Skin epidermis (tissue), 12 donors: Measurements from ENCODE around the gene BABAM2.
"Not testable (repeated sequence)": the region's sequence is repeated elsewhere in the genome, so short reads cannot be mapped to it uniquely, and the experiment has no call there.

Source experiments
- H3K27ac ChIP-seq, 21 experiments: fragments of 200-600 bp; sonication (generic) in 11 of 21; one replicate each; pipeline ENCODE4 v1.5.0; 2020; ENCODE audit warnings: mild to moderate bottlenecking in 3 of 21, inconsistent platforms in 2 of 21, moderate library complexity in 2 of 21
- H3K4me3 ChIP-seq, 7 experiments: fragments of 200-600 bp; sonication (generic) in 2 of 7; one replicate each; pipeline ENCODE4 v1.5.0; 2020; ENCODE audit warnings: inconsistent platforms in 2 of 7, mild to moderate bottlenecking in 2 of 7, moderate library complexity in 1 of 7

BABAM2 gene

DNA sequence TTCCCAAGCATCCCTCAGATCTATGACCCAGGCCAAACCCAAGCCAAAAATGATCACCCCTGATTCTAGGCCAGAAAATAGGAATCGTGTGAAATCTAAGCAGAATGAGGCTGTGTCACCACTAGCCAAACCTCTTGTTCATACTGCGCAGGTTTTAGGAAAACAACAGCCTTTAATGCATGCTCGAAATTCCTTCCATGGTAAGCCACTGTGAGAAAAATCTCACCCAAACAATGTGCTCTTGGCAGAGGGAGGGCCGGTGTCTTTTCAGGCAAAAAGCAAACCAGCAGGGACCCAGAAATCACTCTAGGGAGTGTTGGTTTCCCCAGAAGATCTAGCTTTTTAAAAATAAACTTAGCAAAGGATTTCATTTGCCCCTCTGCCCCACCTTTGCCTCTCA is 430.9 kb downstream of the BABAM2 start:
- no peak overlapping the region for H3K4me3 ChIP-seq

DNA sequence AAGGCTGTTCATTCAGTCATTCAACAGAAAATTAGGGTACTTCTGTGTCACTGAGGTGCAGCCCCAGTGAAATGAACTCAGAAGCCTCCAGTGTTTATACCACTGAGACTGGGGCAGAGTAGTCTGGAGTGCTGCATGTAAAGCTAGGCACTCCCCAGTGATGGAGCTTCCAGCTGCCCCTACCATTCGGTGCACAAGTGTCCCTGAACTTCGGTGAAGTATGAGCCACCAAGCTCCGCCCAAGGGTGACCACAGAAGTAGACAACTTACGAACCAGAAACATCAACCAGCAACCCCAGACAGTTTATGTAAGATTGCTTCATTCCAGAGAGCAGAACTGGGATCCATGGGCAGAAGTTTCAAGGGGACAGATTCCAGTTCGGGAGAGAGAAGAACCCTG is 431.5 kb downstream of the BABAM2 start:
- Histone ChIP-seq H3K4me3 (no peak overlapping the region), H3K27ac (peak overlapping the region in 2 of 21 experiments; percentile 27 to 33)

More for the DNA sequence above, 430.9 kb downstream of the BABAM2 start:
- peak overlapping the region in 4 of 21 experiments; percentile 10 to 33 (median 28) for H3K27ac ChIP-seq

DNA sequence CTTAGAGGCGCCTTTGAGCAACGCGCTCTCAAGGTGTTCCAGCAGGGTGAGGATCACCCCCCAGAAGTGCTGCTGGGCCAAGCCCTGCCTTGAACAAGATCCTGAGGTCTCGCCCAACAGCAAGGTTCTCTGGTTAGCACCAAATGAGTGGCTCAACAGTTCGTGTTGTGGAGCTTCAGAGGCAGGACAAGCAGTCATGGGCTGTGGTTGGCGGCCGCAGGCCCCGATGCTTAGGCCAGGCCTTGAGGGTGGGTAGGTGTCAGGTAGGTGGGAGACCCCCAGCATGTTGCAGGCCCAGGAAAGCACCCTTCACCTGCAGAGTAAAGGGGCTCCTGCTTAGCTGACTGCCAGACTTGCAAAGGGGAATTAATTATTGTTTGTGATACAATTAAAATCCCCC is 431.9 kb downstream of the BABAM2 start:
- H3K27ac ChIP-seq: peak overlapping the region in 2 of 21 experiments; percentile 27 to 33
- no peak overlapping the region for H3K4me3 ChIP-seq

DNA sequence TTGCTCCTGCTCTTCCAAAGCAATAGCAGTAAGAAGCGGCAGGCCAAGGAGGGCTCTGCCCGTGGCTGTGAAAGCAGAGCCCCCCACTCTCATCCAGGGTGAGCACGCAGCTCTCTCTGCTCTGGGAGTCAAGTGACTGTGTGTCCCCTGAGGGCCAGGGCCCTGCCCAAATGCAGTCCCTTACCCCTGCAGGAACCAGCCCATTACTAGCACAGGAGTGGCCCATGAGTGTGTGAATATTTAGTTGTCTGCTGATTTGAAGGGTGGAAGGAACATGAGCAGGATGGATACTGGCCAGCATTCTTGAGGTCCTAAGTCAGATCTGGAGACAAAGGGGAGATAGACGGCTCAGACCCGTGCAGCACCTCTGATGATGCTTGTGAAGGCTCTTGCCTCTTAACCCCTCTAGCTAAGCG is 432.5 kb downstream of the BABAM2 start:
- H3K27ac ChIP-seq: peak overlapping the region in 1 of 21 experiments; percentile 4
- H3K4me3 ChIP-seq: no peak overlapping the region

DNA sequence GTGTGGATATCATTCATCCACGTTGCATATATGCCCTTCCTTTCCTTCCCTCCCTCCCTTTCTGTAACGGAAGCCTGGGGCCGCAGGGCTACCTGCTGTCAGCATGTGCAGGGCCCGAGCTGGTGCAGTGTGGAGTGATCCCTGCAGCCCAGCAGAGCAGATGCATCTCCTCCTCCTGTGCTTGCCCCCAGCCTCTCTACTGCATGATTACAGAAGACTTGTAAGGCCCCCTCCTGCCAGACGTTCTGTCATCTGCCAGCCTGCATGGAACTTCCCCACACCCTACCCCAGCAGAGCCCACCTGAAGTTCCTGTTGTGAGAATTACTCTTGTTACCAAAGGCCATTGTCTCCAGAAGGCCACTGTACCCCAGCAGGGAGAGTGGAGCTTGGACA is 434.6 kb downstream of the BABAM2 start:
- Histone ChIP-seq H3K27ac (peak overlapping the region in 5 of 21 experiments; percentile 48 to 76 (median 61)), H3K4me3 (no peak overlapping the region)

DNA sequence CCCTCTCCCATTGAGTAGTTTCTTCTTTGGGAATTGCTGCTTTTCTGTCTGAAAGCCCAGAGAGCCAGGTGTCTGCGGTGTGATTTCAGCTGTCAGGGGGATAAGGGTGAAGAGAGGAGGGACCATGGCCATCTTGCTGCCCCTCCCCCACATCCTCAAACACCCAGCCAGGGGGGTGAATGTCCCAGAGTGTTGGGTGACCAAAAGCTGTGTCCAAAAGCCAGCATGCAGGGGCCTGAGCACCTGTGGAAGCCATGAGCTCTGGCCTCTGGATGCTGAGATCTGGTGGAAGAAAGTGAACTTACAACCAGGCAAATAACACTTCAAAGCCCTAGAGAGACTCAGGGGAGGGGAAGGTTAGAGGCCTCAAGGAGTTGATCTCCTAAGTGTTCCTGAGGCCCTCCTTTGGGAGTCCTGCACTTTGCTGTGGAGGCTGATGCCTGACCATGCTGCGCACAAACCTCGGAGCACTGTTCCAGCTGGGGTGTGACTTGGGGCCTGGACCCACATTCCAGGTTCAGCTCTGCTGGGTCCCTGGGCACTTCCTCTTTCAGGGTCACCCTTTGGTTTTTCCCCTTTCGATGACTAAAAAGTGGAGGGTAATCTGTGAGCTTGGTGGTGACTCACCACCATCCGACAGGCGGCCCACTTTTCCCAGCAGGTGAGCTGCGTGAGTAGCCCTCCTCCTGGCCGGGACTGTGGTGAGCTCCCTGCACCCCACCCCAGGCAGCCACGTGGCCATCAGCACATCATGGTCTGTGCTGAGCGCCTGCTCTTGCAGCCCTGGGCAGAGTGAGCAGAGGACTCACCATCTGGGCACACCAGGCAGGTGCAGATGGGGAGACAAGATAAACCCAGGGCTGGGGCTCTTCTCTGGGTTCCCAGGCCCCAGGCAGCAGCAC is 435.3 kb downstream of the BABAM2 start:
- Histone ChIP-seq H3K27ac (peak overlapping the region in 16 of 21 experiments; percentile 10 to 76 (median 62)), H3K4me3 (no peak overlapping the region)

DNA sequence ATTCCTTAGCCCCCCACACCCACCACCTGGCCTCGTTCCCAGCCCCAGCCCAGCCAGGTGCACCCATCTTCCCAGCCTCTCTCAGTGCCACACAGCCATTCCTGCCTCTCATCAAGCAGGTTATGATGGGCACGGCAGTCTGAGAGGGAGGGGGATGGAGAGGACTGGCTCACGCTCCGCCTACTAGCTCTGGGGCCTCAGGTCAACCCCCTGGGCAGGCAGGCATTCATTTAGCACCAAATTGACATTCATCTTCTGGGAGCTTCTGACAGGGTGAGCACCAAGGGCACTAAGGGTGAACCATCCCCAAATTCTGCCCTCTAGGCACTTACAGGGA is 435.9 kb downstream of the BABAM2 start:
- no peak overlapping the region for H3K4me3 ChIP-seq
- peak overlapping the region in 16 of 21 experiments; percentile 10 to 76 (median 64) for H3K27ac ChIP-seq

DNA sequence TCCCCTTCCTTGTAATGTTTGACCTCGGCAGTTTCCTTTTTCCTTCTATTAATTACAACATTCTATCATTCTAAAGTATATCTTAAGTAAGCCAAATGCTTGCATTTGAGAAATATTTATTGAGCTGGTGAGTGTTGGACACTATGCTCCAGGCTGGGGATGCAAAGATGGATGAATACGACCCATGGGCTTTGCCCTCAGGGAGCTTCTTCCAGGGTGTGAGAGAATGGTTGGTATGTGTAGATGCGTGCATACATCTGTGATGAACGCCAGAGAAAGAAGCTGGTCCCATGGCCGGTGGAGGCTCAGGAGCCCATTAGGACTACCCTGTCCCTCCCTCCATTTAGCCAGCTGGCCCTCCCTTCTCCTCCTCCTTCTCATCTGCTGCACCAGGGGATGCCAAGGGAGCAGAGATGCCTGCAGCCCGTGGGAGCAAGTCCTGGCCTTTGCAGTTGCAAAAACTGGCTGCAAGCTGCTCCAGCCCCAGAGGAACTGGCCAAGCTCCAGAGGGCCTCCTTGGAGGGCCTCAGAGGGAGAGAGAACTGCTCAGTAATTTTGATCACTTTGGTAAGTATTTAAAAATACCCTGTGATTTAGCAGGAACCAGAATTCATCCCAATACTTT is 436.5 kb downstream of the BABAM2 start:
- Histone ChIP-seq H3K27ac (peak overlapping the region in 18 of 21 experiments; percentile 20 to 82 (median 62)), H3K4me3 (no peak overlapping the region)

DNA sequence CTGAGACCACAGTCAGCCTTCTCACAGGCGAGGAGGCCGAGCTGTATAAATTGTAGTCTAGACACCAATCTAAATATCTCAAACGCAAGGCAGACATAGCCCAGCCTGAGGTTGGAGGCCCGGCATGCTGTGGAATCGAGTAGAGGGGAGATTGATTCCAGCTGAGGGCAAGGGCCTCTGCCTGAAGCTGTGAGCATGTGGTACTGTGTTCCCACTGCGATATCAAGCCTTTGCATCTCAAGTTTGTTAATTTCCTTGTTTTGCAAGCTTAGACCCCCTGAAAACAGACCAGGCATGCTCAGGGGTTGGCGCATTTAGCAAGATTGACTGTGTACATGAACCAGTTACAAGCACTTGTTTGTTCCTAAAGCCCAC is 437.0 kb downstream of the BABAM2 start:
- H3K27ac ChIP-seq: peak overlapping the region in 19 of 21 experiments; percentile 20 to 82 (median 61)

DNA sequence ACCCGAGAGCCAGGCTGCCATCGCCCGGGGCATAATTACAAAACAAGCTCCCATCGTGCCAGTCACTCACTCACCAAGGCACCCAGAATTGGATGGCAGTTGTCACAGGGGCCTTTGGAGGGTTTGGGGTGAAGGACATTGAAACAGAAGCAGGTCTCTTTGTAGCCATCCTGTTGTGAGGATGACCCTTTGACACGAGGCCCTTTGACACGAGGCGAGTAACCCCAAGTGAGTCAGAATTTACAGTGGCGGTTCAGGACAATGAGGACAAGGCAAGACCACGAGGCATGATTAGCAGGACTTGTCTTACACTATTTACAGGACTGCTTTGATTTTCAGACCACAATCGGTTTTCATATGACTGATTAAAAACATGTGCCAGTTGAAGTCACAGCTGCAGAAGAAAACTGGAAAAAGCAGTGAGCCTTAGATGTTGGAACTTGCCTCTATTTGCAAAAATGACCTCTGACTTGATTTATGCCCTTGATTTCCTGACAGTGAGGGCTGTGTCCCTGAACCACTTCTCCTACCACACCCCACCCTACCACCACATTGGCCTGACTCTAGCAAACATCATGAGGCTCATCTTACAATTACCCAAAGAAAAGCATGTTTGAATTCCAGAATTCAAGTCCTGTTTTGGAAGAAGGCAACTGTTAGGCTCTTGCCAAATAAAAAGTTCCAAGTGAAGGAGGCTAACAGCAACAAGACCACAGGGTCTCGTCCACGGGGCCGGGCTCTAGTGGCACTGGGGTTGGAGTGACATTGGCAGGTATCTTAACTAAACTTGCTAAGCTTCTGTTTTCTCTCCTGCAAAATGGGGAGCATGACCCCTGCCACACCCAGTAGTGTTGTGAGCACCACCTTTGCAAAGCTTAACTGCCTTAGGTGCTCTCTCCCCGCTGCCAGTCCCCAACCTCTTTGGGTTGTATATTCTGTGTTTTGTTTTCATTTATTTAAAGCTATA is 437.7 kb downstream of the BABAM2 start:
- Histone ChIP-seq H3K4me3 (no peak overlapping the region), H3K27ac (peak overlapping the region in 19 of 21 experiments; percentile 20 to 82 (median 61))

More for the DNA sequence above, 437.0 kb downstream of the BABAM2 start:
- no peak overlapping the region for H3K4me3 ChIP-seq

DNA sequence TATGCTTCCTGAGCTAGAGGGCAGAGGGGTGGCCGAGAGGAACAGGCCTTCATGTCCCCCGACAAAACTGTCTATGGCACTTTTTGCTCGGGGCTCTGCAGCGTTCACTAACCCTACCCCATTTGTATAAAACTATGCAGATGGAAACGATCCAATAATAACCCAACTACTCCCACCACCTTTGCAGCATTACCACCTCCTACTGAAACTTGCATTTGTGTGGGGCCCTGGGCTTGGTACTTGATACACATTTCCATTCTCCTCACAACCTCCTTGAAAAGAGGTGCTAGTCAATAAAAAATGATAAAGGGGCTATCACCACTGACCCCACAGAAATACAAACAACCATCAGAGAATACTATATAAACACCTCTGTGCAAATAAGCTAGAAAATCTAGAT is 438.7 kb downstream of the BABAM2 start:
- peak overlapping the region in 12 of 21 experiments; percentile 10 to 74 (median 52) for H3K27ac ChIP-seq
- H3K4me3 ChIP-seq: no peak overlapping the region

DNA sequence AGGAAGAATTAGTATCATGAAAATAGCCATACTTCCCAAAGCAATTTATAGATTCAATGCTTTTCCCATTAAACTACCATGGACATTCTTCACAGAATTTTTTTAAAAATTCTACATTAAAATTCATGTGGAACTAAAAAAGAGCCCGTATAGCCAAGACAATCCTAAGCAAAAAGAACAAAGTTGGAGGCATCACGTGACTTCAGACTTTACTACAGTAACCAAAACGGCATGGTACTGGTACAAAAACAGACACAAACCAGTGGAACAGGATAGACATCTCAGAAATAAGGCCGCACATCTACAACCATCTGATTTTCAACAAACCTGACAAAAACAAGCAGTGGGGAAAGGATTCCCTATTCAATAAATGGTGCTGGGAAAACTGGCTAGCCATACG is 440.2 kb downstream of the BABAM2 start:
- not testable (repeated sequence) for H3K27ac ChIP-seq, H3K4me3 ChIP-seq

DNA sequence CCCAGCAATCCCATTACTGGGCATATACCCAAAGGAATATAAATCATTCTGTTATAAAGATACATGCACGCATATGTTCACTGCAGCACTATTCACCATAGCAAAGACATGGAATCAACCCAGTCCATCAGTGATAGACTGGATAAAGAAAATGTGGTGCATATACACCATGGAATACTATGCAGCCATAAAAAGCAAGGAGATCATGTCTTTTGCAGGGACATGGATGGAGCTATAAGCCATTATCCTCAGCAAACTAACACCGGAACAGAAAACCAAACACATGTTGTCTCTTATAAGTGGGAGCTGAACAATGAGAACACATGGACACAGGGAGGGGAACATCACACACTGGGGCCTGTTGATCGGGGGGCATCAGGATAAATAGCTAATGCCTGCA is 441.3 kb downstream of the BABAM2 start:
- not testable (repeated sequence) for H3K27ac ChIP-seq, H3K4me3 ChIP-seq

DNA sequence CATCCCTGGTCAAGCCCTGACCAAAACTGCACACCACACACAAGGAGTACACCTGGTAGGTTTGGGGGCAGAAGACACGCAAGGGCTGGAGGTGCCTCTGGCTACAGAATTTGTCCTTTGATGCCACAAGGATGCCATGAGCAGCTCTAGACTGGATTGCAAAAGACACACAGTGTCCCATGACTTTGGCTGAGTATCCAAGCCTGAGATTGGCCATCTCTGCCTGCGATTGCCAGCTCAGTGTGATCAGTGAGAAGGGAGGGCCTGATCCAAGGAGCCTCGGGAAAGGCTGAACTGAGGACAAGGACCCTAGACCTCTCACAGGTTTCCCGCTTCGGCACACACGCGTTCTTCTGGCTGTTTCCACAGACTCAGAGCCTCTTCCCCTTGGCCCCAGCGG is 442.2 kb downstream of the BABAM2 start:
- Histone ChIP-seq H3K4me3 (no peak overlapping the region), H3K27ac (peak overlapping the region in 3 of 21 experiments; percentile 1 to 42 (median 32))

DNA sequence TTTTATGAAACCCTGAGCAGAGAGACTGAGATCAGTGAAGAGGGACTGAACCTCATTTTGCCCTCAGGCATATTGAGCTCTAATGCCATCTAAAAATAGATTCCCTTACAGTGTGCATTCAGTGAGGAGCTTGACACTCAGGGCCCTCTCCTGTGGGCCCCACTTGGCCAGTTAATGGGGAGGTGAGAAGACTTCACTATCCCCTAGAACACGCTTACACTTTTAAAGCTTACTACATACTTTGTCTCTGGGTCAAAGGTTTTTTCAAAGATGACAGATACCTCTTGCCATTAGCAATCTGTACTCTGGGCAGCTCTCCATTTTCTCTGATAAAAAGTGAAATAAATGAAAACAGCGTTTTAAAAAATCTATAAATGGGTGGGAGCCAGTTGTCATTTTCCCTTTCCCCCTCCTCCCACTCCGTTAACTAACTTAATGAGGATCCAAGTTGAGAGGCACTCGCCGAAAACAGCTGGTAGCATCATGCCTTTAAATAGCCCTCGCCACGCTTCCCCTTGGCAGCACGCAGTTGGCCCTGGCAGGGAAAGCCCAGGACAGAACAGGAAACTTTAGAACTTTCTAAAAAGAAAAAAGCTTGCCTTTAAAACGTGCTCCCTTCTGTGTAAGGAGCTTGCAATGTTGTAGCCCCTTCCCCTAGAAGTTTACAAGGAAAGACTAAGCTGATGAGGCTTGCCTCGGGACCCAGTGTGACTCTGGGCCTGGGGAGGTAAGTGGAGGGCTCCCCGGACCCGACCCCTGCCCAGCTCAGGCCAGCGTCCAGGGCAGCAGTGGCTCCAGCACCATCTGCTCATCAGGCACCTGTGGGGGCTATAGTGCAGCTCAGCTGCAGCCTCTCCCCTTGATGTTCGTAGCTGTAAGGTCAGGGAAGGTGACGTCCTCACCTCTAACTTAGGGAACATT is 443.3 kb downstream of the BABAM2 start:
- Histone ChIP-seq H3K27ac (peak overlapping the region in 10 of 21 experiments; percentile 1 to 65 (median 34)), H3K4me3 (no peak overlapping the region)

DNA sequence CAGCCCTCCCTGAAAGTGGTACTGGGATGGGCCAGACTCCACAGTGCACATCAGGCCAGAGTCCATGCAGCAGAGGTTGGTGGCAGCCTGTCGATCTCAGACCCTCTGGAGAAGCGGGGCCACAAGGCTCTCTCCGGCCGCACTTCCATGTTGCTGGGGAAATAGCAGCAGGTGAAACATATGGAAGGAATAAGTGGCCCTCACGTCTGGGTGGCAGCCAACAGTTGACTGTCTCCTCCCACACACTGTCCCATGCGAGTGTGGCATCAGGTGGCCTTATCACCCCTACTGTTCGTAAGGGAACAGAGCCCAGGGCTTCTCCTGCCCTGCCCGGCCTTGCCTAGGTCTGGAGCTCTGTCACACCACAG is 444.0 kb downstream of the BABAM2 start:
- H3K27ac ChIP-seq: no peak overlapping the region
- no peak overlapping the region for H3K4me3 ChIP-seq

DNA sequence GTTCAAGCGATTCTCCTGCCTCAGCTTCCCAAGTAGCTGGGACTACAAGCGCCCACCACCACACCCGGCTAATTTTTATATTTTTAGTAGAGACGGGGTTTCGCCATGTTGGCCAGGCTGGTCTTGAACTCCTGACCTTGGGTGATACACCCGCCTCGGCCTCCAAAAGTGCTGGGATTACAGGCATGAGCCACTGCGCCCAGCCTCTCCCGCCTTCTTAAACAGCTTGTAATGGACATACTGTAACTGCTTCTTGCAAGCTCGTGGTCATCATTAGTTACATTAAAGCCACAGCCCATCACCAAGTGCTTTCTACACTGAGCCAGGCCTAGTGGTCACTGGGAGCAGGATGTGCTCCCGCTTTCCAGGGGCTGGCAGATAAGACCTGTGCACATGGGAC is 444.7 kb downstream of the BABAM2 start:
- H3K27ac ChIP-seq: not testable (repeated sequence)

DNA sequence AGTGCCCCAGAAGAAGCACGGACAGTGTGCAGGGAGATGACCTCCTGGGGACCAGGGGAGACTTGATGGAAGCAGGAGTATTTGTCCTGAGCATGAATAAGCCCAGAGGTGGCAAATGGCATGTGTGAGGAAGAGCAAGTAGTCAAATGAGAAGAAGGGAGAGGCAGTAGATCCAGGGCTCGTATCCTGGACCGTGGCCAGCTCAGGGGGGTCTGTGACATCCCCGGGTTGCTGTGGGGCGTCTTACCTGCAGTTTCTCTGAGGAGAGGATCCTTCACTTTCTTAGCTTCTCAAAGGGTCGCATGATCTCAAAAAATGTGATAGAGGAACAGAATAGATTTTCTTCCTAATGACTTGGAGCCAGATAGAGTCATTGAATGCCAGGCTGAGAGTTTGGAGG is 445.1 kb downstream of the BABAM2 start:
- Histone ChIP-seq H3K27ac (peak overlapping the region in 3 of 21 experiments; percentile 10 to 76 (median 24)), H3K4me3 (no peak overlapping the region)

More for the DNA sequence above, 444.7 kb downstream of the BABAM2 start:
- H3K4me3 ChIP-seq: not testable (repeated sequence)
